Measurements from ENCODE around the gene MKI67. TPM values are rescaled to one million over a fixed set of nuclear protein-coding genes. Genes with fewer than 3 reads are reported as not detected.

MKI67 gene
- total and polyA plus RNA-seq, 9 of the 15 experiments (the other 6 are each of a cell fraction or from before 2014, with no cell fraction given) = 11.8 to 86.5 (median 36.0) TPM

DNA sequence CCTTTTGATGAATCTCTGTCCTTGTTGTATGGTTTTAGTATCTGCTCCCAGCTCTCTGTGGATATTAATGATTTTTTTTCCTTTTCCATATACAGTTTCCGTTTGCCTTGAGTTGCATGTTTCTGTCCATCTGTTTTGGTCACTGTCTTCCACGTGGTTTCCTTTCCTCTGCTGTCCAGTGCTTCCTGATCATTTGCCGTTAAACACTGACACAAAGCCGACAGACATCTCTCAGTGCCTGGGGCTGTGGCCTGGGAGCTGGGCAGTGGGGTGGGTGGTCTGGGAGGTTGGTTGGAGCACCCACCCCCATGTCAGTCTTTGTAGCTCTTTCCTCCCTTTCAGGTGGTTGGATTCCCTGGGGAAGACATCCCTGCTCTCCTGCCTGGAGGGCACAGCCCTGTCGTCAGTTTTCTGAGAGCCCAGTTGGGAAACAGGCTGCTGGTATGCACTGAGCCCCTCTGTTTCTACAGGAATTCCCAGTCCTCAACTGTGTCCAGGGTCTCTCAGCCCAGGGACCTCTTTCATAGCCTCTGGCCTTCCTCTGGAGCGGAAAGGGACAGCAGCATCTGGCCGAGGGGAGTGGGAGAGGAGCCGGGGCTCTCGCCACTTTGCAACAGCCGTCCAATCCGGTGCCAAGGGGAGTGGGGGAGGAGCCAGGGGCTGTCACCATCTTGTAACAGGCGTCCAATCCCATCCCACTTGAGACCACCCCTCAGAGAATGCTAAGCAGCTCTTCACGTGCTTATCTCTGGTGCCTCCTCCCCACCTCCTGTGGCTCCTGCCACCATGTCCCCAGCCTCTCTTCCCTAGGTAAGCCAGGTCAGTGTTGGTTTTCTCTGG, 26.7 kb upstream of the MKI67 start:
- POLR2A ChIA-PET = interaction anchor here (0.8 kb wide), 1 partner anchor 27 kb away, joined by 3 read pairs; the partner anchor contains the start of gene MKI67
- H3K9ac ChIP-seq (ENCODE audit: insufficient read depth in 1 of 2, low read depth in 2 of 2, low read length in 2 of 2) = no peak overlapping the region
- no peaks in the 10 kb centered on the region for H3K9me1 ChIP-seq (ENCODE audit: control insufficient read depth, insufficient read depth, low read length)
- FAIRE-seq (no peak), ATAC-seq (no peak), DNase-seq (ENCODE audit: extremely low read depth in 1 of 4, low spot score in 3 of 4) (no peak)
- intact Hi-C loops (cut with micrococcal nuclease) = no loop called here
- H3K79me2 ChIP-seq (ENCODE audit: control insufficient read depth, insufficient read depth, low read length) = no peaks in the 10 kb centered on the region
- H3K27me3 ChIP-seq (ENCODE audit: control insufficient read depth in 2 of 2, insufficient read depth in 2 of 2, low read length in 2 of 2) = peaks cover 2 to 21% of the 10 kb centered on the region in 2 experiments; a peak in 3 of 5 replicates
- peaks cover 0 to 13% of the 10 kb centered on the region in 2 experiments; a peak in 2 of 5 replicates for H3K4me1 ChIP-seq (replicated peaks in 1 of 2; ENCODE audit: control insufficient read depth in 2 of 2, insufficient read depth in 2 of 2, low read length in 2 of 2)
- H4K20me1 ChIP-seq (replicated peaks; ENCODE audit: control insufficient read depth, insufficient read depth, low read length) = no peaks in the 10 kb centered on the region
- BruUV-seq (replicated peaks) = no TSS peak
- H3K4me2 ChIP-seq (ENCODE audit: insufficient read depth, low read length) = no peak overlapping the region
- no peak overlapping the region for H3K27ac ChIP-seq (ENCODE audit: extremely low read depth, low read depth, low read length)
- WGBS (ENCODE audit: insufficient coverage, low coverage, missing lambda C conversion rate) = 6% methylated on average over 7 of the region's 13 CpGs
- H3K9me3 ChIP-seq (replicated peaks; ENCODE audit: control insufficient read depth, insufficient read depth, low read depth, low read length) = no peaks in the 10 kb centered on the region
- in situ Hi-C loops (cut with MboI) = no loop called here
- TF ChIP-seq IRF1 (CRISPR knock-in tag; IDR thresholded peaks at IDR 0.05; ENCODE audit: borderline replicate concordance) = no peak
- TF ChIP-seq IRF9 (tag; IDR thresholded peaks at IDR 0.05) = no peak
- TF ChIP-seq ARID2 (IDR thresholded peaks at IDR 0.05) = no peak
- TF ChIP-seq MAFF (IDR thresholded peaks at IDR 0.05; ENCODE audit: low read length) = no peak
- TF ChIP-seq ZNF280B (CRISPR knock-in tag; IDR thresholded peaks at IDR 0.05) = no peak
- no peak for TF ChIP-seq SP2 (IDR thresholded peaks at IDR 0.05; ENCODE audit: extremely low read depth, low read depth, low read length, poor library complexity, severe bottlenecking)
- TF ChIP-seq CBX2 (IDR thresholded peaks at IDR 0.05; ENCODE audit: insufficient read depth, low read length, poor library complexity, severe bottlenecking) = no peak
- TF ChIP-seq MBD1 (CRISPR knock-in tag; IDR thresholded peaks at IDR 0.05) = no peak
- no peak for TF ChIP-seq PURB (CRISPR knock-in tag; IDR thresholded peaks at IDR 0.05; ENCODE audit: low read depth)
- TF ChIP-seq MCM5 (IDR thresholded peaks at IDR 0.05; ENCODE audit: low read depth) = no peak
- no peak for TF ChIP-seq ZNF644 (tag; IDR thresholded peaks at IDR 0.05; ENCODE audit: low read depth)
- no peak for TF ChIP-seq BCL6 (CRISPR knock-in tag; IDR thresholded peaks at IDR 0.05)
- no peak for TF ChIP-seq ZNF707 (CRISPR knock-in tag; conservative IDR thresholded peaks at IDR 0.05)
- no peak overlapping the region for H2AFZ ChIP-seq (ENCODE audit: low read depth, low read length)
- no peak overlapping the region for H3K4me3 ChIP-seq
- CTCF ChIA-PET (ENCODE audit: low intra/inter-chr PET ratio) = no interaction called here
- H3K36me3 ChIP-seq (ENCODE audit: control insufficient read depth, insufficient read depth, low read length) = no peaks in the 10 kb centered on the region

Measured in K562 (cell line).